GM19468 (cell line): ENCODE data around the gene CARD18.
"Not testable (repeated sequence)": the region's sequence is repeated elsewhere in the genome, so short reads cannot be mapped to it uniquely, and the experiment has no call there.

ENCODE experiments used
- ATAC-seq: cut with Tn5 transposase; IDR thresholded peaks from one replicate; pipeline ENCODE4 v1.9.1; 2021; ENCODE audit warnings: mild to moderate bottlenecking, moderate library complexity, moderate number of reproducible peaks; ENCODE audit not compliant: unreplicated experiment; ENCODE audit errors: extremely low read depth

The CARD18 gene

GRCh38 chr11:105137286-105137685, 2.3 kb downstream of the CARD18 start:
- no peak for ATAC-seq

- no peak for ATAC-seq
Observed at GRCh38 chr11:105135883-105136282, 3.7 kb downstream of the CARD18 start.

GRCh38 chr11:105132716-105133511, 6.7 kb downstream of the CARD18 start:
- no peak for ATAC-seq

GRCh38 chr11:105130189-105130813, 9.3 kb downstream of the CARD18 start:
- no peak for ATAC-seq

- no peak for ATAC-seq
Observed at GRCh38 chr11:105124756-105125155, 14.8 kb downstream of the CARD18 start.

- ATAC-seq, result no peak
Observed at GRCh38 chr11:105111145-105111944, 28.2 kb downstream of the CARD18 start.

GRCh38 chr11:105110688-105111030, 28.9 kb downstream of the CARD18 start:
- no peak for ATAC-seq

- ATAC-seq, result no peak
Observed at GRCh38 chr11:105109855-105110687, 29.5 kb downstream of the CARD18 start.

GRCh38 chr11:105109321-105109720, 30.2 kb downstream of the CARD18 start:
- ATAC-seq, result no peak

- ATAC-seq, result no peak
Observed at GRCh38 chr11:105108247-105108646, 31.3 kb downstream of the CARD18 start.

- not testable (repeated sequence) for ATAC-seq
Observed at GRCh38 chr11:105107226-105107825, 32.2 kb downstream of the CARD18 start.

GRCh38 chr11:105106140-105106539, 33.4 kb downstream of the CARD18 start:
- ATAC-seq, result no peak

- no peak for ATAC-seq
Observed at GRCh38 chr11:105104292-105104691, 35.3 kb downstream of the CARD18 start.

- ATAC-seq, result no peak
Observed at GRCh38 chr11:105103336-105103735, 36.2 kb downstream of the CARD18 start.

- not testable (repeated sequence) for ATAC-seq
Observed at GRCh38 chr11:105102079-105102581, 37.4 kb downstream of the CARD18 start.

- no peak for ATAC-seq
Observed at GRCh38 chr11:105100981-105101630, 38.5 kb downstream of the CARD18 start.

- ATAC-seq, result no peak
Observed at GRCh38 chr11:105100206-105100605, 39.4 kb downstream of the CARD18 start.

- not testable (repeated sequence) for ATAC-seq
Observed at GRCh38 chr11:105099594-105099993, 40.0 kb downstream of the CARD18 start.
